ENCODE measurements around the gene ZMIZ1. TPM values are rescaled to one million over a fixed set of nuclear protein-coding genes. Genes with fewer than 3 reads are reported as not detected.
A peak's percentile ranks its signal among the peaks of the same experiment; 100 is the strongest.

Gene ZMIZ1
- total and polyA plus RNA-seq, 2 donors from 2014 or later: 14.2 to 97.6 TPM

GRCh38 chr10:79350407-79351154, 281.8 kb downstream of the ZMIZ1 start:
- Histone ChIP-seq H3K36me3 (ENCODE audit: control insufficient read depth in 2 of 3, insufficient read depth in 3 of 3, low read length in 3 of 3) (peaks cover 7 to 48% (median 17%) of the 10 kb centered on the region in 3 donors), H3K4me1 (ENCODE audit: control insufficient read depth in 2 of 3, insufficient read depth in 2 of 3, low read depth in 1 of 3, low read length in 3 of 3) (peaks cover 0 to 13% (median 5%) of the 10 kb centered on the region in 3 donors), H3K9ac (ENCODE audit: low read length in 3 of 3) (no peak overlapping the region), H3K9me3 (ENCODE audit: control insufficient read depth in 2 of 3, insufficient read depth in 1 of 3, low read length in 3 of 3) (no peaks in the 10 kb centered on the region), H3K27ac (ENCODE audit: low read depth in 2 of 2, low read length in 2 of 2) (no peak overlapping the region), H3K27me3 (ENCODE audit: control insufficient read depth, insufficient read depth, low read length) (no peaks in the 10 kb centered on the region), H3K4me3 (ENCODE audit: low read length in 3 of 3) (no peak overlapping the region)
- intact Hi-C loops (cut with DNase I): no loop called here
- no peak for FAIRE-seq
- no peak for DNase-seq
- no peak for TF ChIP-seq CTCF (IDR thresholded peaks at IDR 0.05; ENCODE audit: borderline replicate concordance, extremely low read depth, insufficient read depth)

- H3K9me3 ChIP-seq (ENCODE audit: control insufficient read depth in 2 of 3, insufficient read depth in 1 of 3, low read length in 3 of 3): no peaks in the 10 kb centered on the region
- peaks cover 7 to 48% (median 17%) of the 10 kb centered on the region in 3 donors for H3K36me3 ChIP-seq (ENCODE audit: control insufficient read depth in 2 of 3, insufficient read depth in 3 of 3, low read length in 3 of 3)
- no peak for FAIRE-seq
- intact Hi-C loops (cut with DNase I): no loop called here
- peaks cover 0 to 13% (median 5%) of the 10 kb centered on the region in 3 donors for H3K4me1 ChIP-seq (ENCODE audit: control insufficient read depth in 2 of 3, insufficient read depth in 2 of 3, low read depth in 1 of 3, low read length in 3 of 3)
- DNase-seq: peak in 1 of 5 donors; percentile 51
- no peak for TF ChIP-seq CTCF (IDR thresholded peaks at IDR 0.05; ENCODE audit: borderline replicate concordance, extremely low read depth, insufficient read depth)
- H3K27me3 ChIP-seq (ENCODE audit: control insufficient read depth, insufficient read depth, low read length): no peaks in the 10 kb centered on the region
- no peak overlapping the region for H3K4me3 ChIP-seq (ENCODE audit: low read length in 3 of 3)
- no peak overlapping the region for H3K9ac ChIP-seq (ENCODE audit: low read length in 3 of 3)
- H3K27ac ChIP-seq (ENCODE audit: low read depth in 2 of 2, low read length in 2 of 2): no peak overlapping the region
Observed at GRCh38 chr10:79351332-79351731, 282.6 kb downstream of the ZMIZ1 start.

- Histone ChIP-seq H3K9ac (ENCODE audit: low read length in 3 of 3) (no peak overlapping the region), H3K27me3 (ENCODE audit: control insufficient read depth, insufficient read depth, low read length) (no peaks in the 10 kb centered on the region), H3K27ac (ENCODE audit: low read depth in 2 of 2, low read length in 2 of 2) (no peak overlapping the region), H3K4me1 (ENCODE audit: control insufficient read depth in 2 of 3, insufficient read depth in 2 of 3, low read depth in 1 of 3, low read length in 3 of 3) (peaks cover 0 to 13% (median 0%) of the 10 kb centered on the region in 3 donors), H3K36me3 (ENCODE audit: control insufficient read depth in 2 of 3, insufficient read depth in 3 of 3, low read length in 3 of 3) (peaks cover 7 to 48% (median 17%) of the 10 kb centered on the region in 3 donors), H3K9me3 (ENCODE audit: control insufficient read depth in 2 of 3, insufficient read depth in 1 of 3, low read length in 3 of 3) (no peaks in the 10 kb centered on the region), H3K4me3 (ENCODE audit: low read length in 3 of 3) (no peak overlapping the region)
- TF ChIP-seq CTCF (IDR thresholded peaks at IDR 0.05; ENCODE audit: borderline replicate concordance, extremely low read depth, insufficient read depth): no peak
- FAIRE-seq: no peak
- peak in 1 of 5 donors; percentile 40 for DNase-seq
- intact Hi-C loops (cut with DNase I): no loop called here
Observed at GRCh38 chr10:79352035-79352877, 283.5 kb downstream of the ZMIZ1 start.

Measured in kidney (tissue), 14 donors.